PC-3 (cell line): ENCODE measurements around the gene CANT1. TPM values are rescaled to one million over a fixed set of nuclear protein-coding genes. Genes with fewer than 3 reads are reported as not detected.

Experiments used
- ATAC-seq: fragments of 200-7000 bp; cut with Tn5 transposase; 2 replicates; pipeline ENCODE4 v1.9.1; 2020; ENCODE audit warnings: mild to moderate bottlenecking, moderate library complexity
- BruUV-seq: library from RNA; stranded (reverse); fragments of 400-500 nt; replicated peaks from 2 replicates; lab custom pipeline; 2021; lab: Mats Ljungman, UMichigan
- CTCF ChIA-PET: fragments of 300-600 bp; sonication (Branson Sonifier 250); formaldehyde crosslinking; loops from one replicate; lab custom pipeline; 2022; ENCODE audit warnings: antibody characterized with exemption; lab: Charles Lee
- POLR2A ChIA-PET: fragments of 300-600 bp; sonication (Branson Sonifier 250); formaldehyde crosslinking; loops from one replicate; lab custom pipeline; 2022; ENCODE audit warnings: antibody characterized with exemption; ENCODE audit not compliant: unreplicated experiment; lab: Charles Lee
- DNase-seq: peaks from one replicate; pipeline ENCODE4 v3.0.0-alpha.2; 2015
- H2AFZ ChIP-seq: fragments of 300-600 bp; sonication (generic); 2 replicates; pipeline ENCODE4 v1.6.0; 2016; ENCODE audit warnings: antibody characterized with exemption, low read length
- H3F3A ChIP-seq: fragments of 300-600 bp; sonication (generic); one replicate; pipeline ENCODE4 v1.6.0; 2017; ENCODE audit warnings: antibody characterized with exemption, low read length, control low read depth, mild to moderate bottlenecking; ENCODE audit not compliant: unreplicated experiment
- H3K27ac ChIP-seq: fragments of 300-600 bp; sonication (generic); 2 replicates; pipeline ENCODE4 v1.5.1; 2016; ENCODE audit warnings: mild to moderate bottlenecking, low read length
- H3K27me3 ChIP-seq: fragments of 300-600 bp; sonication (generic); 2 replicates; pipeline ENCODE4 v1.6.1; 2016; ENCODE audit warnings: low read length, mixed read lengths
- H3K36me3 ChIP-seq: fragments of 300-600 bp; sonication (generic); 2 replicates; pipeline ENCODE4 v1.6.1; 2016; ENCODE audit warnings: low read depth, mixed run types, low read length, mixed read lengths
- H3K4me1 ChIP-seq: fragments of 300-600 bp; sonication (generic); 2 replicates; pipeline ENCODE4 v1.5.1; 2016; ENCODE audit warnings: low read length; ENCODE audit not compliant: insufficient read depth
- H3K4me2 ChIP-seq: fragments of 300-600 bp; sonication (generic); 2 replicates; pipeline ENCODE4 v1.6.0; 2016; ENCODE audit warnings: low read length
- H3K4me3 ChIP-seq: fragments of 300-600 bp; sonication (generic); 2 replicates; pipeline ENCODE4 v1.5.1; 2016; ENCODE audit warnings: mild to moderate bottlenecking, low read length, mixed read lengths
- H3K79me2 ChIP-seq: fragments of 300-600 bp; sonication (generic); 2 replicates; pipeline ENCODE4 v1.6.1; 2017; ENCODE audit warnings: low read length, mixed read lengths
- H3K9ac ChIP-seq: fragments of 300-600 bp; sonication (generic); 2 replicates; pipeline ENCODE4 v1.6.0; 2016; ENCODE audit warnings: mild to moderate bottlenecking, low read length
- H3K9me2 ChIP-seq: fragments of 300-600 bp; sonication (generic); replicated peaks from 2 replicates; pipeline ENCODE4 v1.6.1; 2016; ENCODE audit warnings: mixed run types, low read length, mixed read lengths
- H3K9me3 ChIP-seq: fragments of 300-600 bp; sonication (generic); 2 replicates; pipeline ENCODE4 v1.6.1; 2016; ENCODE audit warnings: low read length, mixed read lengths
- H4K20me1 ChIP-seq: fragments of 300-600 bp; sonication (generic); 2 replicates; pipeline ENCODE4 v1.6.1; 2016; ENCODE audit warnings: low read length, mixed read lengths
- CTCF ChIP-seq: fragments of 300-600 bp; sonication (generic); conservative IDR thresholded peaks from 2 replicates; pipeline ENCODE4 v1.5.1; 2017; ENCODE audit warnings: antibody characterized with exemption, low read depth, mild to moderate bottlenecking, low read length
- EZH2 ChIP-seq: fragments of 300-600 bp; sonication (generic); IDR thresholded peaks from one replicate; pipeline ENCODE4 v1.6.1; 2017; ENCODE audit warnings: antibody characterized with exemption, mild to moderate bottlenecking, low read length; ENCODE audit not compliant: unreplicated experiment
- EZH2phosphoT487 ChIP-seq: fragments of 300-600 bp; sonication (generic); IDR thresholded peaks from 2 replicates; pipeline ENCODE4 v1.6.1; 2018; ENCODE audit warnings: mild to moderate bottlenecking, antibody characterized with exemption, low read length, borderline replicate concordance
- intact Hi-C: fragments of 100-400 bp; cut with micrococcal nuclease; formaldehyde crosslinking; loops from 2 replicates; pipeline ENCODE4 v1.9.0; 2023
- total RNA-seq: library from RNA; depleted of rRNA; stranded (reverse); fragments of >200 nt; gene quantifications from 2 replicates; pipeline ENCODE4 v1.2.3, GENCODE V29; 2014

The CANT1 gene
- total RNA-seq, 1 experiment from 2014 or later, result 191 TPM

- H3K79me2 ChIP-seq, result peaks cover 12% of the 10 kb centered on the region; the same call in 1 of the 2 replicates
- peak overlapping the region; percentile 11; the same call in 1 of the 2 replicates for H3K4me2 ChIP-seq
- peaks cover 22% of the 10 kb centered on the region for H3K4me1 ChIP-seq
- no peak overlapping the region for H2AFZ ChIP-seq
- no peaks in the 10 kb centered on the region for H3K9me2 ChIP-seq
- ChIA-PET POLR2A (no interaction called here), CTCF (interaction anchor here (1.0 to 1.3 kb wide), 2 partner anchors 18 to 66 kb away, joined by 3 read pairs; no protein-coding TSS in a partner anchor)
- no peak overlapping the region for H3K4me3 ChIP-seq
- H3K27ac ChIP-seq, result no peak overlapping the region
- ATAC-seq, result no peak
- H3F3A ChIP-seq, result no peaks in the 10 kb centered on the region
- no peaks in the 10 kb centered on the region for H3K27me3 ChIP-seq
- intact Hi-C loops, result no loop called here
- no peaks in the 10 kb centered on the region for H4K20me1 ChIP-seq
- H3K9me3 ChIP-seq, result no peaks in the 10 kb centered on the region
- no TSS peak for BruUV-seq
- TF ChIP-seq CTCF, result 0 out of 2 replicates have a peak, but pooled peaks have one; percentile 31
- no peak for TF ChIP-seq EZH2
- H3K36me3 ChIP-seq, result no peaks in the 10 kb centered on the region
- DNase-seq, result no peak
- H3K9ac ChIP-seq, result no peak overlapping the region
Observed at GRCh38 chr17:78977997-78978973, 31.3 kb downstream of the CANT1 start.

- intact Hi-C loops, result no loop called here
- H3K9me3 ChIP-seq, result no peaks in the 10 kb centered on the region
- peaks cover 22% of the 10 kb centered on the region for H3K4me1 ChIP-seq
- ChIA-PET CTCF (no interaction called here), POLR2A (no interaction called here)
- H3K4me3 ChIP-seq, result no peak overlapping the region
- H2AFZ ChIP-seq, result no peak overlapping the region
- H3K36me3 ChIP-seq, result no peaks in the 10 kb centered on the region
- peaks cover 12% of the 10 kb centered on the region; the same call in 1 of the 2 replicates for H3K79me2 ChIP-seq
- H3F3A ChIP-seq, result no peaks in the 10 kb centered on the region
- H3K9ac ChIP-seq, result no peak overlapping the region
- no peak for ATAC-seq
- H3K27ac ChIP-seq, result no peak overlapping the region
- BruUV-seq, result no TSS peak
- no peak for TF ChIP-seq EZH2
- no peak for TF ChIP-seq CTCF
- no peak for TF ChIP-seq EZH2phosphoT487
- H3K9me2 ChIP-seq, result no peaks in the 10 kb centered on the region
- H3K4me2 ChIP-seq, result no peak overlapping the region
- DNase-seq, result no peak
- H3K27me3 ChIP-seq, result no peaks in the 10 kb centered on the region
- no peaks in the 10 kb centered on the region for H4K20me1 ChIP-seq
Observed at GRCh38 chr17:78977681-78977943, 32.0 kb downstream of the CANT1 start.
